H9 (cell line): ENCODE results near the gene MAP2K2. TPM values are rescaled to one million over a fixed set of nuclear protein-coding genes. Genes with fewer than 3 reads are reported as not detected.
A peak's percentile ranks its signal among the peaks of the same experiment; 100 is the strongest.

Experiments
- DNase-seq: peaks from one replicate; pipeline ENCODE4 v3.0.0-alpha.2; 2017
- H2AFZ ChIP-seq: one replicate; pipeline ENCODE4 v1.6.1; 2013; ENCODE audit warnings: mild to moderate bottlenecking, low read length, control low read depth, moderate library complexity
- H2AK5ac ChIP-seq: 2 replicates; pipeline ENCODE4 v1.6.1; 2013; ENCODE audit warnings: low read length, control low read depth, mixed read lengths; ENCODE audit not compliant: insufficient read length
- H2BK120ac ChIP-seq: one replicate; pipeline ENCODE4 v1.6.1; 2013; ENCODE audit warnings: low read depth, mild to moderate bottlenecking, low read length, control low read depth, inconsistent platforms; ENCODE audit not compliant: poor library complexity, severe bottlenecking
- H2BK12ac ChIP-seq: 2 replicates; pipeline ENCODE4 v1.6.1; 2013; ENCODE audit warnings: low read length, control low read depth, mixed read lengths, low read depth; ENCODE audit not compliant: insufficient read length
- H2BK15ac ChIP-seq: 2 replicates; pipeline ENCODE4 v1.6.1; 2013; ENCODE audit warnings: low read depth, low read length, control low read depth
- H2BK20ac ChIP-seq: one replicate; pipeline ENCODE4 v1.6.1; 2013; ENCODE audit warnings: low read depth, mild to moderate bottlenecking, low read length, control low read depth, inconsistent platforms; ENCODE audit not compliant: poor library complexity, severe bottlenecking
- H2BK5ac ChIP-seq: 2 replicates; pipeline ENCODE4 v1.6.1; 2013; ENCODE audit warnings: low read length, control low read depth, mixed read lengths; ENCODE audit not compliant: insufficient read length
- H3K14ac ChIP-seq: 2 replicates; pipeline ENCODE4 v1.6.1; 2013; ENCODE audit warnings: low read length, control low read depth; ENCODE audit not compliant: insufficient read depth
- H3K18ac ChIP-seq: 2 replicates; pipeline ENCODE4 v1.6.1; 2013; ENCODE audit warnings: low read depth, mild to moderate bottlenecking, mixed read lengths, low read length, control low read depth; ENCODE audit not compliant: insufficient read length
- H3K23ac ChIP-seq: 2 replicates; pipeline ENCODE4 v1.6.1; 2013; ENCODE audit warnings: low read length, control low read depth, mixed read lengths, low read depth; ENCODE audit not compliant: insufficient read length
- H3K23me2 ChIP-seq: 2 replicates; pipeline ENCODE4 v1.6.1; 2013; ENCODE audit warnings: low read depth, mild to moderate bottlenecking, mixed read lengths, low read length, control low read depth; ENCODE audit not compliant: insufficient read length, poor library complexity, severe bottlenecking
- H3K27ac ChIP-seq: 2 replicates; pipeline ENCODE4 v1.5.1; 2013; ENCODE audit warnings: low read length, control low read depth, mixed read lengths, low read depth; ENCODE audit not compliant: insufficient read length
- H3K27me3 ChIP-seq: 2 replicates; pipeline ENCODE4 v1.6.1; 2013; ENCODE audit warnings: low read length, control low read depth, inconsistent platforms; ENCODE audit not compliant: insufficient read depth
- H3K4ac ChIP-seq: 2 replicates; pipeline ENCODE4 v1.6.1; 2013; ENCODE audit warnings: low read depth, mild to moderate bottlenecking, control low read depth, inconsistent platforms, low read length, moderate library complexity
- H3K4me1 ChIP-seq: 2 replicates; pipeline ENCODE4 v1.6.1; 2013; ENCODE audit warnings: low read length, control low read depth, inconsistent platforms; ENCODE audit not compliant: insufficient read depth
- H3K4me2 ChIP-seq: 2 replicates; pipeline ENCODE4 v1.6.1; 2013; ENCODE audit warnings: low read length, control low read depth, mixed read lengths; ENCODE audit not compliant: insufficient read length, insufficient read depth
- H3K56ac ChIP-seq: 2 replicates; pipeline ENCODE4 v1.6.1; 2013; ENCODE audit warnings: low read depth, mild to moderate bottlenecking, mixed read lengths, low read length, control low read depth; ENCODE audit not compliant: insufficient read length
- H3K79me1 ChIP-seq: 2 replicates; pipeline ENCODE4 v1.6.1; 2013; ENCODE audit warnings: low read depth, mild to moderate bottlenecking, moderate library complexity, low read length, control low read depth, inconsistent platforms; ENCODE audit not compliant: insufficient read depth, poor library complexity, severe bottlenecking
- H3K79me2 ChIP-seq: 2 replicates; pipeline ENCODE4 v1.6.1; 2013; ENCODE audit warnings: low read length, control low read depth, inconsistent platforms; ENCODE audit not compliant: insufficient read depth
- H3K9ac ChIP-seq: 2 replicates; pipeline ENCODE4 v1.6.1; 2013; ENCODE audit warnings: low read length, control low read depth, mixed read lengths; ENCODE audit not compliant: insufficient read length; ENCODE audit errors: extremely low read depth
- H3K9me3 ChIP-seq: one replicate; pipeline ENCODE4 v1.6.1; 2013; ENCODE audit warnings: low read depth, low read length, inconsistent platforms; ENCODE audit not compliant: control insufficient read depth
- H3T11ph ChIP-seq: one replicate; pipeline ENCODE4 v1.6.1; 2013; ENCODE audit warnings: mild to moderate bottlenecking, low read length, control low read depth, inconsistent platforms
- H4K20me1 ChIP-seq: one replicate; pipeline ENCODE4 v1.6.1; 2013; ENCODE audit not compliant: control insufficient read depth, insufficient read length, insufficient read depth
- H4K5ac ChIP-seq: 2 replicates; pipeline ENCODE4 v1.6.1; 2013; ENCODE audit warnings: low read depth, mild to moderate bottlenecking, mixed read lengths, low read length, control low read depth; ENCODE audit not compliant: insufficient read length
- H4K8ac ChIP-seq: replicated peaks from 2 replicates; pipeline ENCODE4 v1.6.1; 2013; ENCODE audit warnings: low read length, control low read depth, mixed read lengths, low read depth; ENCODE audit not compliant: insufficient read length
- H4K91ac ChIP-seq: 2 replicates; pipeline ENCODE4 v1.6.1; 2013; ENCODE audit warnings: low read depth, mild to moderate bottlenecking, moderate library complexity, mixed read lengths, low read length, control low read depth; ENCODE audit not compliant: insufficient read length
- H3K27ac Mint-ChIP-seq, 3 experiments: 2 replicates in 2 of 3; 3 replicates in 1 of 3; pipeline ENCODE4 v1.8.0; 2020 to 2021; ENCODE audit warnings: mixed read lengths in 3 of 3, mild to moderate bottlenecking in 1 of 3, moderate library complexity in 1 of 3
- H3K27me3 Mint-ChIP-seq: 2 replicates; pipeline ENCODE4 v1.8.0; 2021; ENCODE audit warnings: low read depth, mild to moderate bottlenecking, moderate library complexity, mixed read lengths
- H3K36me3 Mint-ChIP-seq, 3 experiments: 2 replicates in 2 of 3; 3 replicates in 1 of 3; pipeline ENCODE4 v1.8.0; 2020 to 2021; ENCODE audit warnings: low read depth in 3 of 3, mixed read lengths in 3 of 3; ENCODE audit not compliant: insufficient read depth in 1 of 3
- H3K4me1 Mint-ChIP-seq, 2 experiments: 2 replicates each; pipeline ENCODE4 v1.8.0; 2020; ENCODE audit warnings: mixed read lengths in 2 of 2
- H3K4me3 Mint-ChIP-seq, 2 experiments: 2 replicates in 1 of 2; 3 replicates in 1 of 2; pipeline ENCODE4 v1.8.0; 2020 to 2021; ENCODE audit warnings: mild to moderate bottlenecking in 2 of 2, mixed read lengths in 2 of 2, moderate library complexity in 1 of 2
- H3K9me3 Mint-ChIP-seq, 2 experiments: 2 replicates in 1 of 2; 3 replicates in 1 of 2; pipeline ENCODE4 v1.8.0; 2020; ENCODE audit warnings: mild to moderate bottlenecking in 2 of 2, mixed read lengths in 2 of 2, moderate library complexity in 1 of 2
- WGBS: extraction: QIAGEN DNeasy Blood & Tissue Kit; methylation state at CpG from one replicate; pipeline ENCODE4 v1.1.7; 2013; ENCODE audit warnings: missing lambda C conversion rate, low lambda C conversion rate, mixed read lengths; ENCODE audit not compliant: insufficient read length; ENCODE audit errors: extremely low coverage; 5-methylcytosine and 5-hydroxymethylcytosine counted together
- total RNA-seq: library from RNA; stranded (reverse); gene quantifications from 2 replicates; pipeline ENCODE4 v1.2.1, GENCODE V29; 2021
- TF ChIP-seq, protein P1 (sequence below): fragments of 200-600 bp; sonication (generic); conservative IDR thresholded peaks from 3 replicates; pipeline ENCODE4 v1.8.0; 2021; ENCODE audit warnings: antibody characterized with exemption, mild to moderate bottlenecking

MAP2K2 gene
- total RNA-seq, 1 experiment from 2014 or later: 167 TPM

- no peak overlapping the region for H3K9ac ChIP-seq
Observed at GRCh38 chr19:4065430-4066175, 58.3 kb downstream of the MAP2K2 start.

More at GRCh38 chr19:4065430-4066175, 58.3 kb downstream of the MAP2K2 start:
- Histone ChIP-seq H3K56ac (no peak overlapping the region), H3K23me2 (peaks cover 15% of the 10 kb centered on the region), H2BK12ac (no peak overlapping the region), H4K20me1 (peaks cover 3% of the 10 kb centered on the region), H3K4ac (no peak overlapping the region), H3T11ph (no peak overlapping the region), H3K79me1 (peaks cover 6% of the 10 kb centered on the region), H3K23ac (no peak overlapping the region), H2AK5ac (no peak overlapping the region), H3K27me3 (peaks cover 10% of the 10 kb centered on the region; the same call in 1 of the 2 replicates), H2BK15ac (no peak overlapping the region), H4K5ac (no peak overlapping the region), H3K4me2 (peak overlapping the region; percentile 17), H3K79me2 (peaks cover 27% of the 10 kb centered on the region; the same call in 1 of the 2 replicates), H3K14ac (no peak overlapping the region), H2BK120ac (no peak overlapping the region), H3K9me3 (no peaks in the 10 kb centered on the region), H4K91ac (no peak overlapping the region), H2BK20ac (no peak overlapping the region), H3K4me1 (no peaks in the 10 kb centered on the region; the same call in 1 of the 2 replicates), H2BK5ac (no peak overlapping the region), H3K18ac (no peak overlapping the region), H4K8ac (no peak overlapping the region), H3K27ac (no peak overlapping the region), H2AFZ (no peak overlapping the region)
- TF ChIP-seq, protein P1, sequence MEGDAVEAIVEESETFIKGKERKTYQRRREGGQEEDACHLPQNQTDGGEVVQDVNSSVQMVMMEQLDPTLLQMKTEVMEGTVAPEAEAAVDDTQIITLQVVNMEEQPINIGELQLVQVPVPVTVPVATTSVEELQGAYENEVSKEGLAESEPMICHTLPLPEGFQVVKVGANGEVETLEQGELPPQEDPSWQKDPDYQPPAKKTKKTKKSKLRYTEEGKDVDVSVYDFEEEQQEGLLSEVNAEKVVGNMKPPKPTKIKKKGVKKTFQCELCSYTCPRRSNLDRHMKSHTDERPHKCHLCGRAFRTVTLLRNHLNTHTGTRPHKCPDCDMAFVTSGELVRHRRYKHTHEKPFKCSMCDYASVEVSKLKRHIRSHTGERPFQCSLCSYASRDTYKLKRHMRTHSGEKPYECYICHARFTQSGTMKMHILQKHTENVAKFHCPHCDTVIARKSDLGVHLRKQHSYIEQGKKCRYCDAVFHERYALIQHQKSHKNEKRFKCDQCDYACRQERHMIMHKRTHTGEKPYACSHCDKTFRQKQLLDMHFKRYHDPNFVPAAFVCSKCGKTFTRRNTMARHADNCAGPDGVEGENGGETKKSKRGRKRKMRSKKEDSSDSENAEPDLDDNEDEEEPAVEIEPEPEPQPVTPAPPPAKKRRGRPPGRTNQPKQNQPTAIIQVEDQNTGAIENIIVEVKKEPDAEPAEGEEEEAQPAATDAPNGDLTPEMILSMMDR: no peak
- Mint-ChIP-seq H3K4me3 (peak overlapping the region; percentile 56 to 72), H3K4me1 (peaks cover 8 to 24% of the 10 kb centered on the region in 2 experiments), H3K36me3 (peaks cover 0 to 7% (median 4%) of the 10 kb centered on the region in 3 experiments; a peak in 2 of 7 replicates), H3K27ac (no peak overlapping the region), H3K9me3 (no peaks in the 10 kb centered on the region; a peak in 2 of 5 replicates), H3K27me3 (peaks cover 29% of the 10 kb centered on the region)
- no CpG with 5 or more reads among the region's 98 CpGs for WGBS
- DNase-seq: peak; percentile 97
